Mesodermal cell (in vitro differentiated cells): ENCODE measurements around the gene RXRA.
"Not testable (repeated sequence)": the region's sequence is repeated elsewhere in the genome, so short reads cannot be mapped to it uniquely, and the experiment has no call there.

Experiments used
- H3K27ac ChIP-seq: 2 replicates; pipeline ENCODE4 v1.7.0; 2013; ENCODE audit warnings: mild to moderate bottlenecking, low read depth, low read length, moderate library complexity; ENCODE audit not compliant: severe bottlenecking
- H3K36me3 ChIP-seq: 2 replicates; pipeline ENCODE4 v1.7.1; 2013; ENCODE audit warnings: mild to moderate bottlenecking, low read length, moderate library complexity; ENCODE audit not compliant: control insufficient read depth, insufficient read depth
- H3K4me1 ChIP-seq: one replicate; pipeline ENCODE4 v1.7.1; 2013; ENCODE audit warnings: mild to moderate bottlenecking, low read length; ENCODE audit not compliant: insufficient read depth, control insufficient read depth, poor library complexity, severe bottlenecking
- H3K4me3 ChIP-seq: 2 replicates; pipeline ENCODE4 v1.7.0; 2013; ENCODE audit warnings: low read length, control low read depth, mild to moderate bottlenecking; ENCODE audit not compliant: insufficient read depth, poor library complexity, severe bottlenecking; ENCODE audit errors: extremely low read depth
- H3K9me3 ChIP-seq: 2 replicates; pipeline ENCODE4 v1.7.1; 2013; ENCODE audit warnings: mild to moderate bottlenecking, low read length, moderate library complexity; ENCODE audit not compliant: control insufficient read depth
- WGBS, 2 experiments: methylation state at CpG; one replicate each; pipeline ENCODE4 v1.1.5; 2013; ENCODE audit warnings: missing lambda C conversion rate in 2 of 2; ENCODE audit not compliant: insufficient coverage in 2 of 2; 5-methylcytosine and 5-hydroxymethylcytosine counted together

The RXRA gene

DNA sequence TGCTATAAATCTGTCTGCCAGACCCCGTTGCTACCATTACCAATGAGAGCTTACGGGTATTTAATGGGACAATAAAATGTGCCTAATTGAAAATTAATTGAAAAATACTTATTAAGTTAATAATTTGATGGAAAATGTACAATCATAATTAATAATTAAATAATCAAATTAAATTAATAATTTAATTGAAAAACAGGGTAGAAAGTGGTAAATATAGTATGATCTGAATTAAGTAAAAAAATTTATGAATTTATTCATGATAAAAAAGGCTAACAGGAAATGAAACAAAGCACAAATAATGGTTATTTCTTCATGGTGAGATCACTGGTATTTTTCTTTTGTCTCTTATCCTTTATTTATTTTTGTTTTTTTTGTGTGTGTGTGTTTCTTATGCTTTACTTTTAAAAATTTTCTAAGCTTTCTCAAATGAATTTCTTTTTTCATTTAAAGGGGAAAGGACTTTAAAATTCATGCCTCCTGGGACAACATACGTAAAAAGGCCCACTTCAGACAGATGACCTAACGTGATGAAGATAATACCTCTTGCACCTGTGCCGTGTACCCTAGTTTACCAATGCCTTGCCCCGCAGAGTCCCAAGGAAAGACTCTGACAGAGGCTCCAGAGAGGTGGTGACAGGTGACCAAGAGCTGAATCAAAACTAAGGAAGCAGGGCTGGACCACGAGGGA lies 24.0 kb upstream of the RXRA start:
- H3K9me3 ChIP-seq = no peaks in the 10 kb centered on the region
- H3K4me3 ChIP-seq = no peak overlapping the region
- H3K27ac ChIP-seq = no peak overlapping the region
- 94 to 100% methylated on average over 6 of the region's 7 CpGs for WGBS, 2 experiments
- H3K36me3 ChIP-seq = no peaks in the 10 kb centered on the region
- H3K4me1 ChIP-seq = no peaks in the 10 kb centered on the region

GRCh38 chr9:134303601-134304000 lies 22.7 kb upstream of the RXRA start:
- Histone ChIP-seq H3K4me3 (no peak overlapping the region), H3K4me1 (no peaks in the 10 kb centered on the region), H3K27ac (no peak overlapping the region), H3K9me3 (no peaks in the 10 kb centered on the region), H3K36me3 (no peaks in the 10 kb centered on the region)
- WGBS, 2 experiments = 90 to 97% methylated on average over 7 of the region's 7 CpGs

DNA sequence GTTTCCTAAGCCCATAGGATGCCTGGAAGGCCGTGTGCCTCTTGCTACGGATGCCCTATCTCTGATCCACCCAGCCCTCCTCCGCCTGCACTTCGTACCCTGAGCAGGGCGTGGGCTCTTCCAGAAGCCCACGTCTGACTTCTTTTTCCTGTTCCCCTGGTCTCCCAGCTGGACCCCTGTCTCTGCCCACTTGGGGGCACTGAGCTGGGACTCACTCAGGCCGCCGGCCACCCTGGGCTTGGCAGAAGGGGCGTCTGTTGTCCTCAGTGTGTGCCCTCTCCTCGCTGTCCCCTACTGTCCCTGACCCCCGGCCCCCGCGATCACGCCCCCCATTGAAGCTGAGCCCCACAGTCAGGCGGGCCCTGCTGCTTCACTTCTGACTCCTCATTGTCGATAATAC lies 22.0 kb upstream of the RXRA start:
- WGBS, 2 experiments = 89 to 92% methylated on average over 11 to 16 of the region's 16 CpGs
- Histone ChIP-seq H3K4me3 (no peak overlapping the region), H3K9me3 (no peaks in the 10 kb centered on the region), H3K36me3 (no peaks in the 10 kb centered on the region), H3K4me1 (no peaks in the 10 kb centered on the region), H3K27ac (no peak overlapping the region)

- WGBS, 2 experiments = 77 to 89% methylated on average over 9 to 10 of the region's 11 CpGs
- Histone ChIP-seq H3K9me3 (no peaks in the 10 kb centered on the region), H3K4me1 (no peaks in the 10 kb centered on the region), H3K27ac (no peak overlapping the region), H3K36me3 (no peaks in the 10 kb centered on the region), H3K4me3 (no peak overlapping the region)
These were observed 21.6 kb upstream of the RXRA start for GRCh38 chr9:134304690-134305089.

- Histone ChIP-seq H3K4me3 (no peak overlapping the region), H3K36me3 (no peaks in the 10 kb centered on the region), H3K9me3 (no peaks in the 10 kb centered on the region), H3K4me1 (no peaks in the 10 kb centered on the region), H3K27ac (no peak overlapping the region)
- WGBS, 2 experiments = 86 to 100% methylated on average over 1 of the region's 1 CpG
These were observed 20.7 kb upstream of the RXRA start for GRCh38 chr9:134305533-134305932.

GRCh38 chr9:134306042-134306441 lies 20.2 kb upstream of the RXRA start:
- not testable (repeated sequence) for H3K4me3 ChIP-seq, H3K36me3 ChIP-seq, H3K4me1 ChIP-seq, H3K27ac ChIP-seq, H3K9me3 ChIP-seq

- WGBS, 2 experiments = 83 to 84% methylated on average over 13 of the region's 15 CpGs
- H3K27ac ChIP-seq = no peak overlapping the region
- no peak overlapping the region for H3K4me3 ChIP-seq
- no peaks in the 10 kb centered on the region for H3K4me1 ChIP-seq
- no peaks in the 10 kb centered on the region for H3K36me3 ChIP-seq
- peaks cover 5% of the 10 kb centered on the region for H3K9me3 ChIP-seq
These were observed 19.3 kb upstream of the RXRA start for GRCh38 chr9:134306636-134307600.

- no peaks in the 10 kb centered on the region for H3K4me1 ChIP-seq
- H3K9me3 ChIP-seq = peaks cover 5% of the 10 kb centered on the region
- H3K27ac ChIP-seq = no peak overlapping the region
- no peaks in the 10 kb centered on the region for H3K36me3 ChIP-seq
- WGBS, 2 experiments = 90 to 91% methylated on average over 11 to 16 of the region's 17 CpGs
- H3K4me3 ChIP-seq = no peak overlapping the region
These were observed 18.3 kb upstream of the RXRA start for GRCh38 chr9:134307674-134308638.

DNA sequence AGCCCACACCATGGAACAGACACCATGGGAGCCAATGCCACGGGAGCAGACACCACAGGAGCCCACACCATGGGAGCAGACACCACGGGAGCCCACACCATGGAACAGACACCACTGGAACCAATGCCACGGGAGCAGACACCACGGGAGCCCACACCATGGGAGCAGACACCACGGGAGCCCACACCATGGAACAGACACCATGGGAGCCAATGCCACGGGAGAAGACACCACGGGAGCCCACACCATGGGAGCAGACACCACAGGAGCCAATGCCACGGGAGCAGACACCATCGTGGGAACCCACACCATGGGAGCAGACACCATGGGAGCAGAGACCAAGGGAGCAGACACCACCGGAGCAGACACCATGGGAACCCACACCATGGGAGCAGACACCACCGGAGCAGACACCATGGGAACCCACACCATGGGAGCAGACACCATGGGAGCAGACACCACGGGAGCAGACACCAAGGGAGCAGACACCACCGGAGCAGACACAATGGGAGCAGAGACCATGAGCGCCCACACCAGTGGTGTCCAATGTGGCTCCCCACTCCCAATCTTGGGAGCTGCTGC lies 17.5 kb upstream of the RXRA start:
- H3K9me3 ChIP-seq, H3K4me1 ChIP-seq, H3K4me3 ChIP-seq, H3K27ac ChIP-seq, H3K36me3 ChIP-seq: not testable (repeated sequence)
- 88 to 89% methylated on average over 14 of the region's 14 CpGs for WGBS, 2 experiments

DNA sequence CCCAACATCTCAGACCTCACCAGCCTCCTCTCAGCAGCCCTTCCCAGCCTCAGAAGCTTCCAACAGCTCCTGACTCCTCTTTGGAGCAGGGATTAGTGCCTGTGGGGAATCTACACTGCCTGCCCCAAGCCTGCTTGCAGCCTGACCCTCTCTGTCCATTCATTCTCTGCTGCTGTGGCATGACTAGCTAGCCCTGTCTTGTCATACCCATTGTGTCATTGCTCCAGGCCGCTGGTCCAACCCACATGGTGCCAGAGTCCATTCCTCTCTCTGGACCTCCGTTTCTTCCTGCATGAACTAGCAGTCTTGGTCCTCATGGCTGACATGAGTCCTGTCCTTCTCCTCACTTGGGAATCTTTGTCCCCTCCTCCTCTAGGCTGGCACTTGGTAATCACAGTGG lies 12.8 kb upstream of the RXRA start:
- peaks cover 27% of the 10 kb centered on the region for H3K4me1 ChIP-seq
- H3K36me3 ChIP-seq = no peaks in the 10 kb centered on the region
- H3K9me3 ChIP-seq = peaks cover 5% of the 10 kb centered on the region
- no peak overlapping the region for H3K27ac ChIP-seq
- H3K4me3 ChIP-seq = no peak overlapping the region
- WGBS, 2 experiments = 94 to 96% methylated on average over 2 of the region's 2 CpGs
